HG03139 (cell line): ENCODE data around the gene NET1.
"Not testable (repeated sequence)": the region's sequence is repeated elsewhere in the genome, so short reads cannot be mapped to it uniquely, and the experiment has no call there.

Source experiments
- ATAC-seq: cut with Tn5 transposase; IDR thresholded peaks from one replicate; pipeline ENCODE4 v1.9.1; 2021; ENCODE audit not compliant: unreplicated experiment

Gene NET1

GRCh38 chr10:5412277-5412941 is at the start of gene NET1:
Gene NET1 (plus strand): TSS chr10:5412557. CDS start chr10:5412693, 136 bp downstream.
- peak; percentile 98 for ATAC-seq

GRCh38 chr10:5362873-5363272 is 49.5 kb upstream of the NET1 start:
- no peak for ATAC-seq

GRCh38 chr10:5364374-5364773 is 48.0 kb upstream of the NET1 start:
- ATAC-seq, result no peak

GRCh38 chr10:5364890-5365338 is 47.4 kb upstream of the NET1 start, which contains the start of gene UCN3:
Gene UCN3 (plus strand): TSS chr10:5364966. CDS start chr10:5373721, 8,755 bp downstream.
- ATAC-seq, result no peak

- ATAC-seq, result no peak
These were observed 46.4 kb upstream of the NET1 start for GRCh38 chr10:5365928-5366327.

- no peak for ATAC-seq
These were observed 42.8 kb upstream of the NET1 start for GRCh38 chr10:5369362-5370158.

GRCh38 chr10:5370493-5371352 is 41.6 kb upstream of the NET1 start:
- no peak for ATAC-seq

GRCh38 chr10:5373307-5373706 is 39.0 kb upstream of the NET1 start:
- ATAC-seq, result no peak

GRCh38 chr10:5373891-5374611 is 38.3 kb upstream of the NET1 start:
- ATAC-seq, result no peak

GRCh38 chr10:5376450-5376849 is 35.9 kb upstream of the NET1 start:
- ATAC-seq, result no peak

- not testable (repeated sequence) for ATAC-seq
These were observed 33.2 kb upstream of the NET1 start for GRCh38 chr10:5379202-5379601.

GRCh38 chr10:5380395-5380794 is 32.0 kb upstream of the NET1 start:
- not testable (repeated sequence) for ATAC-seq

GRCh38 chr10:5381187-5381586 is 31.2 kb upstream of the NET1 start:
- no peak for ATAC-seq

- no peak for ATAC-seq
These were observed 27.1 kb upstream of the NET1 start for GRCh38 chr10:5385224-5385623.

GRCh38 chr10:5387169-5387568 is 25.2 kb upstream of the NET1 start:
- ATAC-seq, result no peak

GRCh38 chr10:5390607-5391205 is 21.7 kb upstream of the NET1 start:
- no peak for ATAC-seq

GRCh38 chr10:5391790-5392189 is 20.6 kb upstream of the NET1 start:
- ATAC-seq, result no peak

GRCh38 chr10:5393529-5393928 is 18.8 kb upstream of the NET1 start:
- ATAC-seq, result no peak

GRCh38 chr10:5395168-5395567 is 17.2 kb upstream of the NET1 start:
- ATAC-seq, result no peak
